Adrenal gland (tissue), 12 donors: ENCODE measurements around the gene CDHR3. TPM values are rescaled to one million over a fixed set of nuclear protein-coding genes. Genes with fewer than 3 reads are reported as not detected.
A peak's percentile ranks its signal among the peaks of the same experiment; 100 is the strongest.

Source experiments
- DNase-seq, 7 donors: peaks; one replicate each; pipeline ENCODE4 v3.0.0-alpha.2; 2019 to 2020
- H3K27ac ChIP-seq, 5 donors: fragments of 200-600 bp; sonication (generic) in 4 of 5; 1 replicate in 3 of 5; 2 replicates in 2 of 5; pipeline versions ENCODE4 v1.5.1 to v1.8.0; 2016 to 2020; ENCODE audit warnings: mild to moderate bottlenecking in 1 of 5
- H3K27me3 ChIP-seq: fragments of 200-600 bp; 2 replicates; pipeline ENCODE4 v1.8.0; 2021
- H3K36me3 ChIP-seq, 2 donors: fragments of 200-600 bp; replicated peaks in 1 of 2; 1 replicate in 1 of 2; 2 replicates in 1 of 2; pipeline versions ENCODE4 v1.5.1 to v1.8.0; 2018 to 2022
- H3K4me1 ChIP-seq, 2 donors: fragments of 200-600 bp; replicated peaks in 1 of 2; 1 replicate in 1 of 2; 2 replicates in 1 of 2; pipeline versions ENCODE4 v1.5.1 to v1.8.0; 2018 to 2021
- H3K4me3 ChIP-seq, 4 donors: fragments of 200-600 bp; sonication (generic) in 3 of 4; one replicate each; pipeline ENCODE4 v1.5.1; 2016 to 2018
- H3K9me3 ChIP-seq, 3 donors: fragments of 200-600 bp; sonication (generic) in 1 of 3; replicated peaks in 1 of 3; 1 replicate in 2 of 3; 2 replicates in 1 of 3; pipeline versions ENCODE4 v1.5.1 to v1.8.0; 2016 to 2021
- CTCF ChIP-seq, 6 experiments: fragments of 450-650 bp in 4 of 6; fragments of 200-600 bp in 2 of 6; sonication (generic) in 1 of 6; IDR thresholded peaks; 1 replicate in 5 of 6; 2 replicates in 1 of 6; pipeline versions ENCODE4 v1.5.1 to v1.8.0; 2016 to 2021; ENCODE audit warnings: antibody characterized with exemption in 6 of 6, mild to moderate bottlenecking in 2 of 6, moderate library complexity in 1 of 6
- POLR2A ChIP-seq, 2 donors: fragments of 450-650 bp; IDR thresholded peaks; one replicate each; pipeline ENCODE4 v1.6.1; 2017; ENCODE audit warnings: antibody characterized with exemption in 2 of 2, mild to moderate bottlenecking in 2 of 2, moderate library complexity in 1 of 2
- WGBS, 4 donors: extraction: QIAGEN DNeasy Blood & Tissue Kit in 2 of 4; methylation state at CpG; one replicate each; pipeline versions ENCODE4 v1.1.5 to v1.1.7; 2013 to 2017; 5-methylcytosine and 5-hydroxymethylcytosine counted together
- intact Hi-C, 2 donors: fragments of 100-400 bp; cut with DNase I; formaldehyde crosslinking; loops; one replicate each; pipeline versions ENCODE4 v1.14.1 to v1.15.0; 2022 to 2023
- polyA plus RNA-seq, 3 donors: library from polyadenylated mRNA; stranded (reverse); fragments of 200-250 nt in 2 of 3; fragments of 350-450 nt in 1 of 3; fragmentation: Illumina TruSeq in 1 of 3; extraction: RNeasy Lipid Tissue Mini Kit (QIAGEN cat#74804) in 1 of 3; gene quantifications; one replicate each; pipeline ENCODE4 v1.2.3, GENCODE V29; 2013 to 2014
- total RNA-seq, 9 donors: library from RNA; depleted of rRNA in 4 of 9; stranded (reverse); fragments of >200 nt in 4 of 9; fragments of 120-200 nt in 1 of 9; fragmentation: NEBNext Ultra II Directional in 1 of 9; extraction: Animal tissue kit (Norgen Biotek cat#: 25700) in 1 of 9; gene quantifications; one replicate each; pipeline versions ENCODE4 v1.1.0 to v1.2.4, GENCODE V29; 2013 to 2023
- donor health status: healthy with polysubstance abuse.
- donor health status: Bipolar disorder and iron deficiency.
- donor health status: DM: yes; HTN: yes; CAD: no.
- donor health status: DM: no; HTN: no; CAD: no.
- donor health status: DM: no; HTN: no; CAD: no.
- donor health status: DM: yes; HTN: yes; CAD: no.

CDHR3 gene
- total and polyA plus RNA-seq, 12 donors = 0.66 to 5.0 (median 2.3) TPM

- Histone ChIP-seq H3K36me3 (no peaks in the 10 kb centered on the region), H3K4me3 (no peak overlapping the region), H3K27me3 (no peaks in the 10 kb centered on the region), H3K4me1 (peaks cover 18 to 22% of the 10 kb centered on the region in 2 donors), H3K27ac (peak overlapping the region; percentile 44 to 93 (median 89)), H3K9me3 (no peaks in the 10 kb centered on the region)
- no peak for TF ChIP-seq CTCF (IDR thresholded peaks at IDR 0.05)
- no peak for TF ChIP-seq POLR2A (IDR thresholded peaks at IDR 0.05)
- DNase-seq = peak in 1 of 7 donors; percentile 48
- intact Hi-C loops = no loop called here
- 44 to 78% (median 70%) methylated on average over 4 to 8 of the region's 8 CpGs for WGBS, 4 donors
Measured at GRCh38 chr7:106064316-106064715, 101.3 kb downstream of the CDHR3 start.

GRCh38 chr7:106064771-106065574, 101.9 kb downstream of the CDHR3 start:
- Histone ChIP-seq H3K4me3 (peak overlapping the region in 2 of 4 donors; percentile 9 to 43), H3K27me3 (no peaks in the 10 kb centered on the region), H3K4me1 (peaks cover 20 to 22% of the 10 kb centered on the region in 2 donors), H3K9me3 (no peaks in the 10 kb centered on the region), H3K27ac (peak overlapping the region; percentile 82 to 93 (median 89)), H3K36me3 (no peaks in the 10 kb centered on the region)
- TF ChIP-seq CTCF (IDR thresholded peaks at IDR 0.05) (peak in 2 of 6 experiments; percentile 4 to 34), POLR2A (IDR thresholded peaks at IDR 0.05) (peak in 1 of 2 donors; percentile 72)
- intact Hi-C loops = loop anchor here in 1 of 2 donors (5.0 kb wide), 1 partner anchor 47 kb away; the partner anchor contains the start of gene SYPL1
- WGBS, 4 donors = 17 to 27% (median 19%) methylated on average over 7 to 14 of the region's 14 CpGs
- peak; percentile 91 to 98 (median 97) for DNase-seq

GRCh38 chr7:106065575-106066500, 102.8 kb downstream of the CDHR3 start:
- Histone ChIP-seq H3K4me3 (peak overlapping the region in 2 of 4 donors; percentile 9 to 43), H3K9me3 (no peaks in the 10 kb centered on the region), H3K27me3 (no peaks in the 10 kb centered on the region), H3K36me3 (no peaks in the 10 kb centered on the region), H3K27ac (peak overlapping the region; percentile 82 to 93 (median 89)), H3K4me1 (peaks cover 22 to 23% of the 10 kb centered on the region in 2 donors)
- intact Hi-C loops = loop anchor here in 1 of 2 donors (5.0 kb wide), 1 partner anchor 46 kb away; the partner anchor contains the start of gene SYPL1
- WGBS, 4 donors = 37 to 42% (median 41%) methylated on average over 17 to 26 of the region's 26 CpGs
- peak in 6 of 7 donors; percentile 40 to 70 (median 56) for DNase-seq
- TF ChIP-seq POLR2A (IDR thresholded peaks at IDR 0.05) (no peak), CTCF (IDR thresholded peaks at IDR 0.05) (no peak)

- H3K27me3 ChIP-seq = no peaks in the 10 kb centered on the region
- H3K4me1 ChIP-seq = peaks cover 36% of the 10 kb centered on the region in 2 donors
- no peak for DNase-seq
- H3K27ac ChIP-seq = no peak overlapping the region
- WGBS, 4 donors = 63 to 97% (median 92%) methylated on average over 3 of the region's 3 CpGs
- H3K4me3 ChIP-seq = no peak overlapping the region
- H3K36me3 ChIP-seq = no peaks in the 10 kb centered on the region
- TF ChIP-seq CTCF (IDR thresholded peaks at IDR 0.05) = no peak
- TF ChIP-seq POLR2A (IDR thresholded peaks at IDR 0.05) = no peak
- no peaks in the 10 kb centered on the region for H3K9me3 ChIP-seq
- intact Hi-C loops = loop anchor here in 1 of 2 donors (5.0 kb wide), 1 partner anchor 45 kb away; the partner anchor contains the start of gene SYPL1
Measured at GRCh38 chr7:106067678-106068077, 104.6 kb downstream of the CDHR3 start.
